ENCODE results near the gene CNKSR3.
"Not testable (repeated sequence)": the region's sequence is repeated elsewhere in the genome, so short reads cannot be mapped to it uniquely, and the experiment has no call there.

The CNKSR3 gene
- total RNA-seq, result 0 to 0.12 (median 0.04) reads per million in 4 donors

- peak in 1 of 5 donors; percentile 6 for DNase-seq
Measured at GRCh38 chr6:154510144-154510905, at the start of gene CNKSR3. CNKSR3 (minus strand) TSS chr6:154510685; CDS start chr6:154510114, 571 bp downstream.

- DNase-seq, result no peak
Measured at GRCh38 chr6:154558984-154559383, 48.5 kb upstream of the CNKSR3 start.

GRCh38 chr6:154558513-154558912 is 48.0 kb upstream of the CNKSR3 start:
- no peak for DNase-seq

- no peak for DNase-seq
Measured at GRCh38 chr6:154555073-154555677, 44.7 kb upstream of the CNKSR3 start.

GRCh38 chr6:154554491-154554890 is 44.0 kb upstream of the CNKSR3 start:
- DNase-seq, result no peak

- DNase-seq, result no peak
Measured at GRCh38 chr6:154550779-154551178, 40.3 kb upstream of the CNKSR3 start.

GRCh38 chr6:154549179-154549578 is 38.7 kb upstream of the CNKSR3 start:
- no peak for DNase-seq

GRCh38 chr6:154548130-154548830 is 37.8 kb upstream of the CNKSR3 start:
- DNase-seq, result no peak

GRCh38 chr6:154543628-154544027 is 33.1 kb upstream of the CNKSR3 start:
- DNase-seq, result no peak

- DNase-seq, result no peak
Measured at GRCh38 chr6:154542747-154543146, 32.3 kb upstream of the CNKSR3 start.

GRCh38 chr6:154541837-154542236 is 31.4 kb upstream of the CNKSR3 start:
- DNase-seq, result not testable (repeated sequence)

- no peak for DNase-seq
Measured at GRCh38 chr6:154539593-154540269, 29.2 kb upstream of the CNKSR3 start.

GRCh38 chr6:154538640-154539191 is 28.2 kb upstream of the CNKSR3 start:
- no peak for DNase-seq

GRCh38 chr6:154537511-154538325 is 27.2 kb upstream of the CNKSR3 start:
- no peak for DNase-seq

- no peak for DNase-seq
Measured at GRCh38 chr6:154536999-154537398, 26.5 kb upstream of the CNKSR3 start.

- no peak for DNase-seq
Measured at GRCh38 chr6:154536255-154536654, 25.8 kb upstream of the CNKSR3 start.

- no peak for DNase-seq
Measured at GRCh38 chr6:154535851-154536250, 25.4 kb upstream of the CNKSR3 start.

- no peak for DNase-seq
Measured at GRCh38 chr6:154535147-154535546, 24.7 kb upstream of the CNKSR3 start.

GRCh38 chr6:154534531-154534930 is 24.0 kb upstream of the CNKSR3 start:
- DNase-seq, result no peak

GRCh38 chr6:154532426-154532825 is 21.9 kb upstream of the CNKSR3 start:
- no peak for DNase-seq

GRCh38 chr6:154529957-154530356 is 19.5 kb upstream of the CNKSR3 start:
- no peak for DNase-seq

Measured in T-helper 1 cell (primary cell).